Bronchial epithelial cell (primary cell): ENCODE results near the gene TMEM255A. TPM values are rescaled to one million over a fixed set of nuclear protein-coding genes. Genes with fewer than 3 reads are reported as not detected.

Experiments used
- DNase-seq: peaks from one replicate; pipeline ENCODE4 v3.0.0-alpha.2; 2010; ENCODE audit warnings: low read depth
- FAIRE-seq: peaks from 2 replicates; lab custom pipeline; 2011; peaks lifted over from hg19 to GRCh38; lab: Jason Lieb, UNC
- H3K27me3 ChIP-seq: 2 replicates; pipeline ENCODE4 v1.5.1; 2011; ENCODE audit warnings: low read length; ENCODE audit not compliant: control insufficient read depth, insufficient read depth
- H3K36me3 ChIP-seq: 2 replicates; pipeline ENCODE4 v1.5.1; 2011; ENCODE audit warnings: low read length; ENCODE audit not compliant: control insufficient read depth, insufficient read depth
- H3K4me3 ChIP-seq: 2 replicates; pipeline ENCODE4 v1.5.1; 2011; ENCODE audit warnings: mild to moderate bottlenecking, low read depth, low read length, control low read depth
- total RNA-seq: library from RNA; depleted of rRNA; stranded (reverse); fragments of >200 nt; gene quantifications from 2 replicates; pipeline ENCODE4 v1.2.1, GENCODE V29; 2014
- TF ChIP-seq, protein P1 (sequence below): IDR thresholded peaks from 2 replicates; pipeline ENCODE4 v1.5.1; 2011; ENCODE audit warnings: mild to moderate bottlenecking, moderate library complexity, low read length, control low read depth, inconsistent platforms; ENCODE audit not compliant: insufficient read depth, severe bottlenecking

The TMEM255A gene
- total RNA-seq, 1 donor from 2014 or later: not detected

DNA sequence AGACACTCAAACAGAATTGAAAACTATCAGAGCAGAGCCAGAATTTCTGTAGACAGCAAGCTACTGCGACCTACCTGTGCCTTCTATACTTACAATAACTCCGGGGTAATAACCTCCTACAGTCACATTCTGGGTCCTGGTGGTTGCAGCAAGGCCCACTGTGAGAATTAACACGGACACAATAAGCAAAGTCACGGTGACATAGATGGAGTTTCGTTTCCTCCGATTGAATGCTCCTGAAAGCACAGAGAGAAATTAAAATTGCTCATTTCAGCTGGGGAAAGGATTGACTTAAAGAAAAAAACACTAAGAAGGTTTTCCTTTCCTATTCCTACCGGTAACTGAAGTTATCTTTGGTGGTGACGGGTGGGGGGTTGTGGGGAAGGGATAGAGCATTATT lies 7.0 kb downstream of the TMEM255A start:
- Histone ChIP-seq H3K36me3 (no peaks in the 10 kb centered on the region), H3K4me3 (no peak overlapping the region), H3K27me3 (no peaks in the 10 kb centered on the region)
- TF ChIP-seq, protein P1, sequence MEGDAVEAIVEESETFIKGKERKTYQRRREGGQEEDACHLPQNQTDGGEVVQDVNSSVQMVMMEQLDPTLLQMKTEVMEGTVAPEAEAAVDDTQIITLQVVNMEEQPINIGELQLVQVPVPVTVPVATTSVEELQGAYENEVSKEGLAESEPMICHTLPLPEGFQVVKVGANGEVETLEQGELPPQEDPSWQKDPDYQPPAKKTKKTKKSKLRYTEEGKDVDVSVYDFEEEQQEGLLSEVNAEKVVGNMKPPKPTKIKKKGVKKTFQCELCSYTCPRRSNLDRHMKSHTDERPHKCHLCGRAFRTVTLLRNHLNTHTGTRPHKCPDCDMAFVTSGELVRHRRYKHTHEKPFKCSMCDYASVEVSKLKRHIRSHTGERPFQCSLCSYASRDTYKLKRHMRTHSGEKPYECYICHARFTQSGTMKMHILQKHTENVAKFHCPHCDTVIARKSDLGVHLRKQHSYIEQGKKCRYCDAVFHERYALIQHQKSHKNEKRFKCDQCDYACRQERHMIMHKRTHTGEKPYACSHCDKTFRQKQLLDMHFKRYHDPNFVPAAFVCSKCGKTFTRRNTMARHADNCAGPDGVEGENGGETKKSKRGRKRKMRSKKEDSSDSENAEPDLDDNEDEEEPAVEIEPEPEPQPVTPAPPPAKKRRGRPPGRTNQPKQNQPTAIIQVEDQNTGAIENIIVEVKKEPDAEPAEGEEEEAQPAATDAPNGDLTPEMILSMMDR: no peak
- DNase-seq (no peak), FAIRE-seq (no peak)

DNA sequence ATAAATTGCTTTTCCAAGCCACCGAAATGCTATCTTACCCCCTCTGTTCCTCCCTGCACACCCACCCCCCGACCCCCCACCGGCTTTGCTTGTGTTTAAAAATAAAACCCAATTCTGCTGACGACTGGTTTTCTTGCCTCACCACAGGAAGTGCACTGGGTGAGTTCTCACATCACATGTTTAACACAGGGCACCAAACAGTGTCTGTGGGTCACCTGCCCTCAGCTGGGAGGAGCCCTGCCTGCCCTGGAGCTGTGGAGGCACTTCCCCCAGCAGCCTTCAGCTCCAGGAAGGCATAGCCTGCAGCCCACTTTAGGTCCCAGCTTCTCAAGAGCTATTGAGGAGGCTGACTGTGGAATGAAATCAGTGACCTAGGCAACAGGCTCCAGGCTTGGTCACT lies 8.8 kb downstream of the TMEM255A start:
- Histone ChIP-seq H3K36me3 (no peaks in the 10 kb centered on the region), H3K27me3 (no peaks in the 10 kb centered on the region), H3K4me3 (no peak overlapping the region)
- TF ChIP-seq, protein P1: no peak
- no peak for DNase-seq
- no peak for FAIRE-seq

DNA sequence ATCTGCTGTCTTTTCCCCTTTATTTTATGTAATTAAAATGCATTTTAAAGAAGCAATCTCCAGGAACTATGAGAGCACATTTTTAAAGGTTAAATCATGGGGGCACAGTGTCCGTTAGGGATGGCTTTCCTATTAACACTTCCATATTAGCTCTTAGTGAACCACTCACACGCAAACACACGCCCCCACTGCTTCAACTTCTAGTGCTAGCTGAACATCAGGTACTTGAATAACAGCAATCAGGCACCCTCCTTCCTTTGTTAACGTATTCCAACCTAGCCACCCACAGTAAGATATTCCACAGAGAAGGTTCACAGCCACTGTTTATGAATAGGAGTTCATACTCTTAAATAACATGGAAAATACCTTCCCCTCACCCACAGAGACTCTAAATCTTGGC lies 9.3 kb downstream of the TMEM255A start:
- Histone ChIP-seq H3K36me3 (no peaks in the 10 kb centered on the region), H3K4me3 (no peak overlapping the region), H3K27me3 (no peaks in the 10 kb centered on the region)
- no peak for FAIRE-seq
- TF ChIP-seq, protein P1: no peak
- DNase-seq: no peak

DNA sequence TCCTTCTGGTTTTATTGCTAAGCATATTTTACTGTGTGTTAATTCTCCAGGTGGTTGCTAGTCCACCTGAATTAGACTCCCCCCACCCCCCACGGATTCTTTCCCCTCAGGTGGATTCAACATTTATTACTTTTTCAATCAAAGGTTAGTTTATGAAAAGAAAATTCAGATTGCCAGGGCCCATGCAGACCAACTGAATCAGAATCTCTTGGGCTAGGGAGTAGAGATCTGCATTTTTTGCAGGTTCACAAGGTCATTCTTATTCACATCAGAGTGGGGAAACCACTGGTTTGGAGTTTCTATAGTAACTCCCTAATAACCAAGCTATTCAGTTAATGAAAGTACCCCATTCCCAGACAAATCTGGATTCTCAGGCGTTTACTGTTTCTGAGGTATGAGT lies 9.8 kb downstream of the TMEM255A start:
- Histone ChIP-seq H3K4me3 (no peak overlapping the region), H3K27me3 (no peaks in the 10 kb centered on the region), H3K36me3 (no peaks in the 10 kb centered on the region)
- TF ChIP-seq, protein P1: no peak
- FAIRE-seq (no peak), DNase-seq (no peak)

DNA sequence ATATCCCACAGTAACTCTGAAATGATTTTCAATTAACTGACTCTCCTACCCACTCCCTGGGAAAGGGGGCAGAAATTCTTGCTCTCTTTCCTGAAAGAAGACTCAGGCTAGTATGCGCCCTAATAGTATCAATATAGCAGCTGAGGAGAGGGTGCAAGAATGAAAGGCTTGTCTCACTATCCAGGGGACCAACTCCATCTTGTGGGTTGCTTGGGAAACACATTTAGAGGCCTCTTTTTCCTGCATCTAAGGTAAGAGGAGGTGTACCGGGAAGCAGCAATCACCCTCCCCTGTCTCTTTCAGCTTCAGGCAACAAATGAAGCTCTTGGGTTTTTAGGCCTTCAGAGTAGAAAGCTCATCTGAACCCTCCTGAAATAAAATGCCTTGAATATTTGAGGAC lies 11.3 kb downstream of the TMEM255A start:
- Histone ChIP-seq H3K27me3 (no peaks in the 10 kb centered on the region), H3K4me3 (no peak overlapping the region), H3K36me3 (no peaks in the 10 kb centered on the region)
- peak; percentile 40 for DNase-seq
- no peak for FAIRE-seq
- TF ChIP-seq, protein P1: peak; percentile 38

DNA sequence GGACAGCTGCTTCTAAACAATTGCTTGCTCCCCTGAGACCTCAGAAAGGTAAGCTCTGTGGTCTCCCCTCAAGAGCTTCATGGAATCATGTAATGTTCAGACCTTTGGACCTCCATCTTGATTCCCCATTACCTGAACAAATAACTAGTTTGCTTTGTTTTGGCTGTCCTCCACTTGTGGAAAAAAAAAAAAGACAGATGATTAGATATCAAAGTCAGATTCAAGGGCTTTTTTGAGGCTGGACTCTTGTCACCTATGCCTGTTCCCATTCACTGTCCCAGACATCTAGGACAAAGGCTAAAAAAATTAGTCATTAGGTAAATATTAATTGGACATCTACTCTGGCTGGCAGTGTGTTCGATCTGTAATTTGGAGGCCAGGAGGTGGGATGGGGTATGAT lies 13.3 kb downstream of the TMEM255A start:
- H3K36me3 ChIP-seq: no peaks in the 10 kb centered on the region
- TF ChIP-seq, protein P1: no peak
- FAIRE-seq (no peak), DNase-seq (no peak)
- no peak overlapping the region for H3K4me3 ChIP-seq
- no peaks in the 10 kb centered on the region for H3K27me3 ChIP-seq
